Activated CD8-positive, alpha-beta memory T cell treated with anti-CD3 and anti-CD28 coated beads for 4 hours (primary cell): ENCODE results near the gene PARVG.

Source experiments
- DNase-seq, 2 donors: peaks; one replicate each; pipeline ENCODE4 v3.0.0-alpha.2; 2020; ENCODE audit warnings: low read depth in 2 of 2

PARVG gene

GRCh38 chr22:44196731-44197131 lies 16.0 kb downstream of the PARVG start:
- DNase-seq, result no peak

DNA sequence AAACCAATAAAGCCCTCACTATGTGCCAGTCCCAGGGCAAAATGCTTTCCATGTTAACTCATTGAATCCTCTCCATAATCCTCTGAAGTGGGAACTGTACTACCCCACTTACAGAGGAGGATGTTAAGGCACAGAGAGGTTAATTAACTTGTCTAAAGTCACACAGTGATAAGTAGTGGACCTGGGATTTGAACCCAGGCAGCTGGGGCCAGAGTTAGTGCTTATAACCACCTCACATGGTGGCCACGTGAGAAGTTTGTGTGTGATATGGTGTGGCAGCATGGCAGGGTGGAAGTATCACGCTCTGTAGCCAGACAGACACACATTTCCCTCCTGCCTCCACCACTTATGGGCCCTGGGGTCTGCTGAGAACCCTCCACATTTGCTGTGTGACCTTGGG lies 16.5 kb downstream of the PARVG start:
- no peak for DNase-seq

DNA sequence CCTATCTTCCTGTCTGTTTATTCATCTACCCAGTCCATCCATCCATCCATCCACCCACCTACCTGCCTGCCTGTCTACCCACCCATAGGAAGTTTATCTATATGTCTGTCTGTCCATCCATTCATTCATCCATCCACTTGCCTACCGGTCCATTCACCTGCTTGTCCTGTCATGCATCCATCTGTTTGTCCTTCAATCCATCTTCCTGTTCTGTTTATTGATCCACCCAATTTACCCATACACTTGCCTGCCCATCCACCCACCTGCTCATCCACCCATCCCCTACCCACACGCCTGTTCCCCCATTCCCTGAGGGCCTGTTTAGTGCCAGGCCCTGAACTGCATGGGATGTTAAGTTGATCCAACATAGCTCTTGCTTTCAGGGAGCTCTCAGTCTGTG lies 18.4 kb downstream of the PARVG start:
- no peak for DNase-seq

- DNase-seq, result no peak
These were observed 19.1 kb downstream of the PARVG start for GRCh38 chr22:44199866-44200265.

DNA sequence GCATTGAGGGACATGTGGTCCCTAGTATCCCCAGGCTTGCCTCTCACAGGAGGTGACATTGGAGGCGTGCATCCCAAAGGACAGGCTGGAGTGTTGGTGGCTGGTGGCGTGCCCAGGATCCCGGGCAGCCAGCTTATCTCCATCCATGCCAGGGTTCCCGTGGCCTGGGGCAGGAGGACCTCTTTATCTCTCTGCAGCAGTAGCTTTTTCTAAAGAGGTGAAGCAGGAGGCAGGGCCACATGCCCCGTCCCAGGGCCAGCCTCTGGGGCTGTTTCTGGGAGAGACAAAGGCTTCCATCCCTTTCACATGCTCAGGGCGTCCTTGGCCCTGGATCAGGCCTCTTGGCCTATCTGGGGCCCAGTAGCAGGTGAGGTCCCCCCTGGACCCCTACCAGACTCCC lies 19.7 kb downstream of the PARVG start:
- no peak for DNase-seq

- no peak for DNase-seq
These were observed 20.3 kb downstream of the PARVG start for GRCh38 chr22:44200855-44201550.

DNA sequence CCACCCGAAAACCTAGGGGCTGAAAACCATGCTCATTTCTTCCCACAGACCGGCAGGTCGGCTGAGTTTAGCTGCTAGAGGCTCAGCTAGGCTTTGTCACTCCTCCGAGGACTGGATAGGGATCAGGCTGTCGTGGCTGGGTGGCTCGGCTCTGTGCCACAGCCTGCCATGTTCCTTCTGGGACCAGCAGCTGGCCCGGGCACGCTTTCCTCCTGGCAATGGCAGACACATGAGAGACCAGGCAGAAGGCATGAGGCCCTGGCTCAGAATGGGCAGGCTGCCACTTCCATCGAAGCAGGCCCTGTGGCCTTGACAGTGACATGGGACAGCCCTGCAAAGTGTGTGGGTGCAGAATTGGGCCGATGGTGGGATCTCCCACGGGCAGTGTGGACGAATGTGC lies 20.9 kb downstream of the PARVG start:
- no peak for DNase-seq

DNA sequence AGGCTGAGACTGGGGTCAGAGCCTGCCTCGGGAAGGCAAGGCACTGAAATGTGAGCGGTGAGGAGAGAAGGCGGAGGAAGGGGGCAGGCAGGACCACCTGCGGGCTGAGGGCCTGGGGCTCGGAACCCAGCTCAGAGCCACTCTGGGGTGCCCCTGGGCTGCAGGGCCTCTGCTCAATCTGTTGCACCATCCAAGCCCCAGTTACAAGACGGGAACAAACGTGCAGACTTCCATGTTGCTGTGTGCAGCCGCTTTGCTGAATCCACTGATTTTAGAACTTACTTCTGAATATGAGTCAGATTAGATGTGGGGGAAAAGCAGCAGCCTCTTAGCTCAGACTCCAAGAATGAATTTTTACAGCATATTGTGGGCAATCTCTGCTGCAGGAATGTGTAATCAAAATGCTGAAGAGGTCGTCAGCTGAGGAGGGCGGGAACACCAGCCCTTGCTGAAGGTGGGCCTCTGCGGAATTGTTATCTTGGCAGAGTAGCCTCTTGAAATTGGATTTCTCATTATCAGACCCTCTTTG lies 21.6 kb downstream of the PARVG start:
- no peak for DNase-seq

DNA sequence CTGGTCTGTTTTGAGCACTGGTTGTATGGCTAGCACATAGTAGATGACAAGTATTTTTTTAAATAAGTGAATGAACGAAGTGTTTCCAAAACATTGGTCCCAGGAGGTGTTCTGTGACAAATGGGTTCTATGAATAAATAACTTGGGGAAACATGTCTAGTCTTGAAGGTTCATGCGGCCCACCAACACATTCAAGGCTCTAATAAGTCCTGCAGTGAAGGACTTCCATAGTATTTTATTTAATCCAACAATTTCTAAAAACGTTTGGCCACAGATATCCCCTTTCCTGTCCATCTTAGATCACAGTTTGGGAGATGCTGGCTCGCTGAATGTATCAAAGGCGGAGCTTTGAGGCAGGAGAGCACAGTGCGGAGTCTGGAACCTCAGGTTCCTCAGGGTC lies 22.5 kb downstream of the PARVG start:
- no peak for DNase-seq

DNA sequence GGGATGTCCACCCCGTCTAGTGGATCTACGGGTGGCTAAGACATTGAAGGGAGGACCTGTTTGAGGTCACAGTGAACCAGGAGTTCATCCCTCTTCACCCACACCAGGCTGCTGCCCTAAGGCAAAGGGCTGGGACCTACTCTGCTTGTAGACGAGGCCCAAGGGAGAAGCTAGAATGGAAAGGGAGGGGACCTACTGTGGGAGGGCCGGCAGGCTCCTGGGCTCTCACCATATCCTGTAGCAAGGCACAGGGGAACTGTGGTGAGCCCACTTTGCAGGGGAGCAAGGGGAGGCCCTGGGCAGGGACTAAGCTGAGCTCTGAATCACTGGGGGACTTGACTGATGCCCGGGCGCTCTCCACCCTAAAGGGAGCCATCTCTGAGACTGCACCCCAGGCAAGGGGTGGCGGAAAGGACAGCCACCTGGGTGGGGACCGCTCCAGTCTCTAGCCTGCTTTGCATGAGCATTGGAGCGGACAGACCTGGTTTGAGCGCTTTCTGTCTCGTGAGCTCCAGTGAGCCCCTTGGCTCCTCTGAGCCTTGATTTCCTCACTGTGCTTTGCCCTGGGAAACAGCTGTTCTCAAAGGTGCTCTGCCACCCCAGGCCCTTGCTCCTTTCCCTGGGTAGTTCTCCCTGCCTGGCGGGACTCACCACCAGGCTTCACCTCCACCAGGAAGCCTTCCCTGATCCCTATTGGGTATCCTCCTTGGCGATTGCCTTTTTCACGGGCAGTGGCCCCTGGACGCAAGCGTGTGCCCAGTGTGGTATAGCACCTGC lies 24.2 kb downstream of the PARVG start:
- DNase-seq, result no peak

DNA sequence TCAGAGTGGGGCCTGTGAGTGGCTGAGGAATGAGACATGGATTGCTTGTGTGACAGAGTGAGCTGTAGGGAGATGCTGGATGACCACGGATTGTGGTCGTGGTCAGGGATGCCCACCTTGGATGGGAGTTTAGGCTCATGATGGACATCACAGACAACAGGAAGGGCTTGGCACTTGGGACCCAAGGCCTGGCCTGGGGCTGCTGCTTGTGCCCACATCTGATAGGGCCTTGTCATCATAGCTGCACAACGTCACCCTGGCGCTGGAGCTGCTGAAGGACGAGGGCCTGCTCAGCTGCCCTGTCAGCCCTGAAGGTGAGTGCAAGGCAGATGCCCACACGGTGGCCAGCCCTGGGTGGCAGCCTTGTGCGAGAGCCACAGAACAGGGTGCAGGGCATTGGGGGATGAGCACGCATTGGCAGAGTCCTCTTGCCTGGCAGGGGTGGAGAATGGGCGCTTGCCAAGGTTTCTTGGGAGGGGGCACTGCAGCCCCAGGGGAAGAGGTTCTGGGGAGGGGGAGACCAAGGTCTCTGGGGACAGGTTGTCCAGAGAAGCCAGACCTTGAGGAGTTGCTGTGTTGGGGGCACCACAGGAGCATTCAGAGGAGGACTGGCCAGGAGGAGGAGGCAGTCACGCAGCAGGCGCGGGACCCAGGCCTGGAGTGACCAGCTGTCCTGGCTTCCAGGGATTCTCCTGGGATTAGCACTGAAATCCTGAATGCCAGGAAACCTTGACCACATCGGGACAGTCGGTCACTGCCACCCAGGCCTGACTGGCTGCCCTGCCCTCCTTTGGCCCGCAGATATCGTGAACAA lies 25.0 kb downstream of the PARVG start:
- no peak for DNase-seq

DNA sequence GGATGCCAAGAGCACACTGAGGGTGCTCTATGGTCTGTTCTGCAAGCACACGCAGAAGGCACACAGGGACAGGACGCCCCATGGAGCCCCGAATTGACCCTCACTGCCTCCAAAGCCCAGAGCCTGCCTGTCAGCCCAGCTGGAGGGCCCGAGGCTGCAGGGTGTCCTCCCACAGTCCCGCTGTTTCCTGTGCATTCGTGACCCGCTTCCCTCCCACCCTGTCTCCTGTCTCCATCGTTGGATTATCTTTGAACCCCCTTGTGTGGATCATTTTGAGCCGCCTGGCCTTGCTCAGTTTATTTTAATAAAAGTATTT lies 25.6 kb downstream of the PARVG start:
- no peak for DNase-seq

- DNase-seq, result no peak
These were observed 26.0 kb downstream of the PARVG start for GRCh38 chr22:44206696-44207095.

DNA sequence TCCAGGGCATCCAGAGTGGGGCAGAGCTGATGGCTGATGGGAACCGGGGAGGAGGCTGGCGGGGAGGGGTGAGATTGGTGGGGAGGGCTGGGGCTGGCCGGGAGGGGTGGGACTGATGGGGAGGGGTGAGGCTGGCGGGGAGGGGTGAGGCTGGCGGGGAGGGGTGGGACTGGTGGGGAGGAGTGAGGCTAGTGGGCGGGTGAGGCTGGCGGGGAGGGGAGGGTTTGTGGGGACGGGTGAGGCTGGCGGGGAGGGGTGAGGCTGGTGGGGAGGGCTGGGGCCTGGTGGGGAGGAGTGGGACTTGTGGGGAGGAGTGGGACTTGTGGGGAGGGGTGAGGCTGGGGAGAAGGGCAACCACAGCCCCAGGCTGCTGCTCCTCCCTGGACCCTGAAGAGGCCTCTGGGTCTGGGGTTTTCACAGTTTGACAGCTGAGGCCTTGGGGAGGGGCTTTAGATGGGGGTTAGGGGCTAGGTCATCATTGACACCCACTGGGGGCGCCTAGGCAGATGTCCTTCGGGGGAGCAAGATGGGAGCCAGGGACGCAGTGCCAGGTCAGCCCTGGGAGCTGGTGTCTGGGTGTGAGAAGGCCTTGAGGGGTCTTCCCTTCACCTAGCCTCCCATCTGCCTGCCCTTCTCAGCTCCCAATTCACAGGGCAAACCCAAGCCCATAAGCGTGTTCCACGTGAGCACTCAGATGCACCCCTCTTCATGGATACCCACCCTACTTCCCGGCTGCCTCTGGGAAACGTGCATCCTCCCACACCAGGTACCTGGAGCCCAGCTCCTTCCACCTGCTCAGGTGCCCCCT lies 26.7 kb downstream of the PARVG start:
- no peak for DNase-seq

DNA sequence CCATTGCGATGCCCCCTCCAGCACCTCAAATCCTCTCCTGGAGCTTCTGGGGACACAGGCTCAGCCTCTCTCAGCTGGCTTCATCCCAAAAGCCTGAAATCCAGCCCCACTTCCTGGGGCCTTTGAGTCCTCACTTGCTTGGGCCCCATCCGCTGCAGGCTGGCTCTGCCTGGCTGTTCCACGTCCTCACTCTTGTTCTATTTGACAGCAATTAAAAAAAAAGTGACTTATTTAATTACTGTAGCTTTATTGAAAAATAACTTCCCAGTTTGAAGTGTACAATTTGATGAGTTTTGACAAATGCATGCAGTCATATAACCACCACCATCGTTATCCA lies 27.2 kb downstream of the PARVG start:
- DNase-seq, result no peak

- DNase-seq, result no peak
These were observed 28.6 kb downstream of the PARVG start for GRCh38 chr22:44209343-44209742.

- no peak for DNase-seq
These were observed 30.0 kb downstream of the PARVG start for GRCh38 chr22:44210722-44211121.

DNA sequence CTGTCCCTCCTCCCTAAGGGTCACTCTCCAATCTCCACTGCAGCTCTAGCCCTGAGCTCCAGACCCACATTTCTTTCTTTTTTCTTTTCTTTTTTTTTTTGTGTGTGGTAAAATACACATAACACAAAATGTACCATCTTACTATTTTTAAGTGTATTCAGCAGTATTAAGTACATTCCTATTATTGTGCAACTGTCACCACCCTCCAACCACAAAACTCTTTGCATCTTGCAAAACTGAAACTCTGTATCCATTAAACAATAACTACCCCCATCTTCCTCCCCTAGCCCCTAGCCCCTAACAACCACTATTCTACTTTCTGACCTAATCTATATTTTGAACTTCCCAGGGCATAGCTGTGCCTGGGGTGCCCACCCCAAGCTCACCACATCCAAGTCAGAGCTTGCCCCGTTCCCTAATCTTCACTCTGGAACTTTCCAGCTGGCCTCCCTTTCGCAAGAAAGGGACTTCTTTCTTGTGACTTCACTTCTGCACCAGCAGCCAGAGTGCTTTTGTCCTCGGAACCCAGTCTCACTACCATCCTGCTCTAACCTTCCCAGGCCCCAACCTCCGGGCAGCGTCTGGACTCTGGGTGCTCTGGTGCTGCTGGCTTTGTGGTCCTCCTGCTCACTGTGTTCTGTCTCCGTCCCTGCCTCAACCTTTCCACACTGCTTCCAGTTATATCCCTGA lies 30.7 kb downstream of the PARVG start:
- DNase-seq, result no peak

- no peak for DNase-seq
These were observed 31.5 kb downstream of the PARVG start for GRCh38 chr22:44211946-44212930.

GRCh38 chr22:44212936-44213335 lies 32.2 kb downstream of the PARVG start:
- no peak for DNase-seq
